HepG2 (cell line): ENCODE measurements around the gene DGKD. TPM values are rescaled to one million over a fixed set of nuclear protein-coding genes. Genes with fewer than 3 reads are reported as not detected.

ENCODE experiments used
- ATAC-seq: fragments of 200-7000 bp; cut with Tn5 transposase; 3 replicates; pipeline ENCODE4 v1.9.1; 2020; ENCODE audit warnings: mild to moderate bottlenecking, moderate library complexity
- BruUV-seq: library from RNA; stranded (reverse); fragments of 400-500 nt; replicated peaks from 2 replicates; lab custom pipeline; 2021; lab: Mats Ljungman, UMichigan
- CTCF ChIA-PET: fragments of 300-600 bp; formaldehyde crosslinking; extraction: SDS; loops from one replicate; lab custom pipeline; 2021; ENCODE audit warnings: low total read pairs, inconsistent platforms, low intra/inter-chr PET ratio; lab: Yijun Ruan, JAX
- POLR2A ChIA-PET: fragments of 350-600 bp; sonication (Branson Sonifier 250); formaldehyde crosslinking; loops from one replicate; lab custom pipeline; 2020; ENCODE audit warnings: antibody characterized with exemption, inconsistent platforms; lab: Yijun Ruan, JAX
- DNase-seq: peaks from one replicate; pipeline ENCODE4 v3.0.0-alpha.2; 2015; ENCODE audit warnings: low spot score
- FAIRE-seq: peaks from 3 replicates; lab custom pipeline; 2011; peaks lifted over from hg19 to GRCh38; lab: Jason Lieb, UNC
- H2AFZ ChIP-seq: one replicate; pipeline ENCODE4 v1.6.1; 2011; ENCODE audit warnings: low read length, inconsistent platforms
- H3K27ac ChIP-seq: fragments of 300-600 bp; 3 replicates; pipeline ENCODE4 v1.8.0; 2011; ENCODE audit warnings: mixed run types, mild to moderate bottlenecking, mixed read lengths, low read length, inconsistent platforms; ENCODE audit not compliant: insufficient read depth; ENCODE audit errors: extremely low read length
- H3K27me3 ChIP-seq, 2 experiments: fragments of 200-600 bp in 1 of 2; 2 replicates in 1 of 2; 3 replicates in 1 of 2; pipeline versions ENCODE4 v1.6.0 to v1.8.0; 2011; ENCODE audit warnings: low read length in 2 of 2, mild to moderate bottlenecking in 2 of 2, moderate library complexity in 2 of 2, inconsistent platforms in 1 of 2; ENCODE audit not compliant: insufficient read depth in 2 of 2, control insufficient read depth in 1 of 2
- H3K36me3 ChIP-seq, 2 experiments: fragments of 200-600 bp in 1 of 2; replicated peaks in 1 of 2; 2 replicates in 1 of 2; 3 replicates in 1 of 2; pipeline versions ENCODE4 v1.5.1 to v1.8.0; 2011; ENCODE audit warnings: low read length in 2 of 2, inconsistent platforms in 1 of 2; ENCODE audit not compliant: insufficient read depth in 2 of 2, control insufficient read depth in 1 of 2
- H3K4me1 ChIP-seq: 2 replicates; pipeline ENCODE4 v1.5.1; 2012; ENCODE audit warnings: low read length, inconsistent platforms; ENCODE audit not compliant: insufficient read depth
- H3K4me2 ChIP-seq: 2 replicates; pipeline ENCODE4 v1.6.0; 2011; ENCODE audit warnings: low read depth, low read length, inconsistent platforms
- H3K4me3 ChIP-seq, 3 experiments: fragments of 200-600 bp in 1 of 3; sonication (generic), shearing (Covaris generic) in 1 of 3; replicated peaks in 1 of 3; 2 replicates each; pipeline ENCODE4 v1.5.1; 2011 to 2016; ENCODE audit warnings: low read length in 3 of 3, inconsistent platforms in 2 of 3, low read depth in 2 of 3, mild to moderate bottlenecking in 2 of 3, control low read depth in 1 of 3, mixed read lengths in 1 of 3; ENCODE audit not compliant: insufficient read depth in 1 of 3
- H3K79me2 ChIP-seq: one replicate; pipeline ENCODE4 v1.6.1; 2011; ENCODE audit warnings: low read length, inconsistent platforms; ENCODE audit not compliant: insufficient read depth
- H3K9ac ChIP-seq: 2 replicates; pipeline ENCODE4 v1.6.0; 2011; ENCODE audit warnings: mild to moderate bottlenecking, low read depth, low read length, inconsistent platforms; ENCODE audit not compliant: insufficient read depth
- H3K9me3 ChIP-seq: 2 replicates; pipeline ENCODE4 v1.5.1; 2012; ENCODE audit warnings: mild to moderate bottlenecking, low read length
- H4K20me1 ChIP-seq: 2 replicates; pipeline ENCODE4 v1.6.0; 2011; ENCODE audit warnings: inconsistent platforms, mild to moderate bottlenecking, low read length, moderate library complexity; ENCODE audit not compliant: insufficient read depth
- AGO2 ChIP-seq: fragments of 200-400 bp; formaldehyde crosslinking; optimal IDR thresholded peaks from 2 replicates; pipeline ENCODE3; 2017; ENCODE audit warnings: mild to moderate bottlenecking, low read depth, low read length, moderate library complexity
- RBM22 ChIP-seq: fragments of 200-400 bp; formaldehyde crosslinking; optimal IDR thresholded peaks from 2 replicates; pipeline ENCODE3; 2017; ENCODE audit warnings: mild to moderate bottlenecking, low read length, moderate library complexity
- SMC3 ChIP-seq: IDR thresholded peaks from 2 replicates; pipeline ENCODE4 v1.6.1; 2011; ENCODE audit warnings: low read length, improper control_type of control experiment
- ZC3H13 ChIP-seq: sonication (generic); formaldehyde crosslinking; IDR thresholded peaks from 2 replicates; pipeline ENCODE4 v1.8.1; 2023; ENCODE audit warnings: mild to moderate bottlenecking, missing genetic modification reagents, moderate library complexity
- ZNF180 ChIP-seq: sonication (generic); formaldehyde crosslinking; IDR thresholded peaks from 2 replicates; pipeline ENCODE4 v1.4.0; 2020; ENCODE audit warnings: low read depth, missing genetic modification reagents, borderline replicate concordance
- ZNF546 ChIP-seq: sonication (generic); formaldehyde crosslinking; conservative IDR thresholded peaks from 2 replicates; pipeline ENCODE4 v1.8.1; 2023; ENCODE audit warnings: mild to moderate bottlenecking, missing genetic modification reagents
- WGBS: methylation state at CpG from one replicate; pipeline ENCODE4 v1.1.6; 2017; ENCODE audit warnings: low lambda C conversion rate; 5-methylcytosine and 5-hydroxymethylcytosine counted together
- in situ Hi-C: cut with HindIII; loops from 2 replicates; pipeline ENCODE4 v1.10.0; 2017; ENCODE audit warnings: low pct_unique_long_range_greater_than_20kb; ENCODE audit not compliant: extremely low pct_ligation_motif_present
- intact Hi-C: fragments of 100-400 bp; cut with micrococcal nuclease; formaldehyde crosslinking; loops from one replicate; pipeline ENCODE4 v1.10.0; 2022; ENCODE audit not compliant: unreplicated experiment
- polyA plus RNA-seq, 8 experiments: library from polyadenylated mRNA; depleted of rRNA in 3 of 8; stranded (reverse) in 7 of 8; unstranded in 1 of 8; fragments of >200 nt; fragmentation: Illumina TruSeq in 4 of 8; extraction: Trizol in 4 of 8; gene quantifications; 2 replicates each; pipeline versions ENCODE4 v1.2.1 to v1.2.3, GENCODE V29; 2011 to 2016; ENCODE audit warnings: low read depth in 4 of 8, missing spikeins in 1 of 8, mixed read lengths in 1 of 8; ENCODE audit not compliant: insufficient read depth in 1 of 8
- total RNA-seq, 5 experiments: library from RNA; depleted of rRNA; stranded (reverse); fragments of >200 nt; fragmentation: Illumina TruSeq; extraction: Trizol; gene quantifications; 2 replicates each; pipeline ENCODE4 v1.2.3, GENCODE V29; 2016; ENCODE audit warnings: low read depth in 1 of 5
- TF ChIP-seq, protein P1 (sequence below): sonication (generic); formaldehyde crosslinking; conservative IDR thresholded peaks from 2 replicates; pipeline ENCODE4 v1.8.1; 2023; ENCODE audit warnings: missing genetic modification reagents
- TF ChIP-seq, protein P2 (sequence below): sonication (generic); formaldehyde crosslinking; IDR thresholded peaks from 2 replicates; pipeline ENCODE4 v1.5.0; 2020; ENCODE audit warnings: missing genetic modification reagents, mild to moderate bottlenecking, borderline replicate concordance
- TF ChIP-seq, protein P3 (sequence below): IDR thresholded peaks from 2 replicates; pipeline ENCODE4 v1.6.1; 2016; ENCODE audit warnings: mild to moderate bottlenecking, missing biosample characterization, missing genetic modification reagents

The DGKD gene
- total and polyA plus RNA-seq, 2 of the 13 experiments (the other 11 are each of a cell fraction or from before 2014, with no cell fraction given): 24.5 to 33.2 TPM

DNA sequence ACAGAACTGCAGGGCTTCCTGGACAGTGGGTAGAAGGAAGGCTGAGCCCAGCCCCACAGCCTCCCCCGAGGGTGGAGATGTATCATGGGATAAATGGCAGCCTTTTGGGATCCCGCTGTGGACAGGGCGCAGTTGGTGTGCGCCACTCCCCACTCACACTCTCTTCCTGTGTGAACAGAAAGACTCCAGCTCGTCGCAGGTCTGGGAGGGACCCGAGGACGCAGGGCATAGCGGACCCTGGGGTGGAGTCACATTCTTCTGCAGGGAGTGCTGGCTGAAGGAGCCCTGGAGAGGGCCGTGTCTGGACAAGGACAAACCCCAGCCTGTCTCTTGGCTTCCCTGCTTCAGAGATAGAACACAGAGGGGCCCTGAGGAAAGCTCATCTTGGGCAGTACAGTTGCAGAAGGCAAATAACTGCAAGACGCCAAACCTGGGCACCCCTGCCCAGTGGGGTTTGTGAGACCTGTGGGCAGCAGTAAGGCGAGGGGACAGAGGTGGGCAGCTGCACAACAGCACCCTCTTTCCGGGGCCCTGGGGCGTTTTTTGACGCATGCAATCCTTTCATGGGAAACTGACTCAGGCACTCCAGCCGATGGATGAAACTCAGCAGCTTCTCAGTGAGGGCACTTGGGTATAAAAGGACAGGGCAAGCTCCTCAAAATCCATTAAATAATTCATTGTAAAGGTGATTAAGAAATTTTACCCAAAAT is 110.4 kb downstream of the DGKD start:
- peak; percentile 49 for TF ChIP-seq AGO2
- TF ChIP-seq ZNF546 (CRISPR knock-in tag): no peak
- peak; percentile 12 for TF ChIP-seq RBM22
- no peak overlapping the region for H2AFZ ChIP-seq
- DNase-seq (no peak), ATAC-seq (no peak), FAIRE-seq (no peak)
- peaks cover 49 to 67% of the 10 kb centered on the region in 2 experiments for H3K36me3 ChIP-seq
- intact Hi-C loops (no loop called here), in situ Hi-C loops (no loop called here)
- H3K9ac ChIP-seq: no peak overlapping the region
- H3K4me1 ChIP-seq: peaks cover 18% of the 10 kb centered on the region
- no peaks in the 10 kb centered on the region for H4K20me1 ChIP-seq
- no peak overlapping the region for H3K4me2 ChIP-seq
- WGBS: 98% methylated on average over 16 of the region's 16 CpGs
- POLR2A ChIA-PET: no interaction called here
- CTCF ChIA-PET: no interaction called here
- H3K9me3 ChIP-seq: no peaks in the 10 kb centered on the region
- H3K4me3 ChIP-seq: no peak overlapping the region
- H3K27me3 ChIP-seq: no peaks in the 10 kb centered on the region
- H3K79me2 ChIP-seq: no peaks in the 10 kb centered on the region
- no TSS peak for BruUV-seq
- no peak overlapping the region for H3K27ac ChIP-seq

DNA sequence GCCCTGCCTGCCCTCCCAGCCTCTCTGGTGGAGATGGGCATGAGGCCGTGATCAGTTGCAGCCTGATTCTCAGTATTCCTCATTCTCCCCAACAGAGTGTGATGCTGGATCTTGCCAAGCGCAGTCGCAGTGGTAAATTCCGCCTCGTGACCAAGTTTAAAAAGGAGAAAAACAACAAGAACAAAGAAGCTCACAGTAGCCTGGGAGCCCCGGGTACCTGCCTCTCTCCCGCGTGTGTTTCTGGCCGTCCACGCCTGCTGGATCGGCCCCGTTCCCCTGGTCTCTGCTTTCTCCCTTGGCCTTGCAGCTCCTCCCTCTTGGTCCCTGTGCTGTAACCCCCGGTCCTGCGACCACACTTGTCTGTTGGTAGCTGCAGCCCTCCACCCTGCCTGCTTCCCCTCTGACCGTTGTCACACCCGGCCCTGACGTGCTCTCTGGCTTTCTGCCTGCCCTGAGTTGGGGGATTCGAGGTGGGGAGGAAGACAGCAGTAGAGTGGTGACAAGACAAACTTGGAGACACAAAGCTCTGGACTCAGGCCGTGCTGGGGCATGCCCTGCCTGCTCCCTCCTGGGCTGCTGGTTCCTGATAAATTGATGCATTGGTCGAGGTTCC is 112.8 kb downstream of the DGKD start:
- intact Hi-C loops: no loop called here
- H3K4me3 ChIP-seq: no peak overlapping the region
- POLR2A ChIA-PET: interaction anchor here (0.9 kb wide), 1 partner anchor 79 kb away, joined by 3 read pairs; no protein-coding TSS in a partner anchor
- TF ChIP-seq, protein P1, sequence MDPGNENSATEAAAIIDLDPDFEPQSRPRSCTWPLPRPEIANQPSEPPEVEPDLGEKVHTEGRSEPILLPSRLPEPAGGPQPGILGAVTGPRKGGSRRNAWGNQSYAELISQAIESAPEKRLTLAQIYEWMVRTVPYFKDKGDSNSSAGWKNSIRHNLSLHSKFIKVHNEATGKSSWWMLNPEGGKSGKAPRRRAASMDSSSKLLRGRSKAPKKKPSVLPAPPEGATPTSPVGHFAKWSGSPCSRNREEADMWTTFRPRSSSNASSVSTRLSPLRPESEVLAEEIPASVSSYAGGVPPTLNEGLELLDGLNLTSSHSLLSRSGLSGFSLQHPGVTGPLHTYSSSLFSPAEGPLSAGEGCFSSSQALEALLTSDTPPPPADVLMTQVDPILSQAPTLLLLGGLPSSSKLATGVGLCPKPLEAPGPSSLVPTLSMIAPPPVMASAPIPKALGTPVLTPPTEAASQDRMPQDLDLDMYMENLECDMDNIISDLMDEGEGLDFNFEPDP (CRISPR knock-in tag): no peak
- TF ChIP-seq, protein P2, sequence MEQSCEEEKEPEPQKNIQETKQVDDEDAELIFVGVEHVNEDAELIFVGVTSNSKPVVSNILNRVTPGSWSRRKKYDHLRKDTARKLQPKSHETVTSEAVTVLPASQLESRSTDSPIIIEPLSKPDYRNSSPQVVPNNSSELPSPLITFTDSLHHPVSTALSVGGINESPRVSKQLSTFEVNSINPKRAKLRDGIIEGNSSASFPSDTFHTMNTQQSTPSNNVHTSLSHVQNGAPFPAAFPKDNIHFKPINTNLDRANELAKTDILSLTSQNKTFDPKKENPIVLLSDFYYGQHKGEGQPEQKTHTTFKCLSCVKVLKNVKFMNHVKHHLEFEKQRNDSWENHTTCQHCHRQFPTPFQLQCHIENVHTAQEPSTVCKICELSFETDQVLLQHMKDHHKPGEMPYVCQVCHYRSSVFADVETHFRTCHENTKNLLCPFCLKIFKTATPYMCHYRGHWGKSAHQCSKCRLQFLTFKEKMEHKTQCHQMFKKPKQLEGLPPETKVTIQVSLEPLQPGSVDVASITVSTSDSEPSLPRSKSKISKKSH (CRISPR knock-in tag): peak; percentile 17; the same call in 1 of the 2 replicates
- TF ChIP-seq ZC3H13 (CRISPR knock-in tag) (no peak), ZNF180 (CRISPR knock-in tag) (no peak), SMC3 (no peak)
- TF ChIP-seq, protein P3, sequence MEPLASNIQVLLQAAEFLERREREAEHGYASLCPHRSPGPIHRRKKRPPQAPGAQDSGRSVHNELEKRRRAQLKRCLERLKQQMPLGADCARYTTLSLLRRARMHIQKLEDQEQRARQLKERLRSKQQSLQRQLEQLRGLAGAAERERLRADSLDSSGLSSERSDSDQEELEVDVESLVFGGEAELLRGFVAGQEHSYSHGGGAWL: no peak
- H3K27ac ChIP-seq: no peak overlapping the region
- no peaks in the 10 kb centered on the region for H4K20me1 ChIP-seq
- WGBS: 96% methylated on average over 20 of the region's 20 CpGs
- ATAC-seq: no peak
- peaks cover 41 to 64% of the 10 kb centered on the region in 2 experiments; a peak in 4 of 5 replicates for H3K36me3 ChIP-seq
- H3K79me2 ChIP-seq: no peaks in the 10 kb centered on the region
- H3K4me1 ChIP-seq: no peaks in the 10 kb centered on the region
- H3K9me3 ChIP-seq: no peaks in the 10 kb centered on the region
- no peaks in the 10 kb centered on the region for H3K27me3 ChIP-seq
- H2AFZ ChIP-seq: no peak overlapping the region
- CTCF ChIA-PET: no interaction called here
- BruUV-seq: no TSS peak
- DNase-seq: no peak
- FAIRE-seq: no peak
- in situ Hi-C loops: no loop called here
- no peak overlapping the region for H3K9ac ChIP-seq
- H3K4me2 ChIP-seq: no peak overlapping the region
